Measurements from ENCODE around the gene PRSS27.

PRSS27 gene

DNA sequence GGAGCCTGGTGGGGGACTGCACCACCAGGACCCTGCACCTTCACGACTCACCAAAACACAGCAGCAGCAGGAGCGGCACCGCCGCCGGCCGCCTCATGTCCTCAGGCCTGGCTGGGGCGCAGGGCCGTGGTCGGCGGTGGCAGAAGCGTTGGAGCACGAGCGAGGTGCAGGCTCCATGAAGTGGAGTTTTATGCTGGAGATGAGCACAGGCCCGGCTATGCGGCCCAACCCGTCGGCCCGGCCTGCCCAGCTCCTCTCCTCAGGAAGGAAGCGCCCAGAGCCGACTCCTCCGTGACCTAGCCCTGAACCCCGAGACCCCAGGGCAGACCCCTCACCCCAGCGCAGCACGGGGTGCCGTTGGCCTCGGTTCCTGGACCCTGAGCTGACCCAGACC, at the start of gene PRSS27:
TSS of gene PRSS27 (minus strand) at position 161 of the 394 bp plus-strand sequence. CDS start at position 97, 64 bp downstream.
- Histone ChIP-seq H4K20me1 (ENCODE audit: control insufficient read depth, insufficient read depth, low read depth, low read length) (no peaks in the 10 kb centered on the region; the same call in 1 of the 2 replicates), H3K27ac (ENCODE audit: low read depth, low read length) (peak within 1 kb of the TSS; percentile 42), H3K4me1 (ENCODE audit: control insufficient read depth, low read length) (peaks cover 10% of the 10 kb centered on the region), H3K4me2 (ENCODE audit: low read length) (peak within 1 kb of the TSS; percentile 86), H3K9me2 (replicated peaks; ENCODE audit: control insufficient read depth, low read length) (no peaks in the 10 kb centered on the region), H3F3A (ENCODE audit: control insufficient read depth, insufficient read depth) (no peaks in the 10 kb centered on the region; the same call in 1 of the 2 replicates), H3K9me3 (ENCODE audit: control insufficient read depth, insufficient read depth, low read length) (no peaks in the 10 kb centered on the region), H3K27me3 (ENCODE audit: control insufficient read depth, low read length) (peaks cover 11% of the 10 kb centered on the region), H3K79me2 (ENCODE audit: control insufficient read depth, low read length) (no peaks in the 10 kb centered on the region), H3K36me3 (ENCODE audit: control insufficient read depth, low read length) (no peaks in the 10 kb centered on the region), H3K4me3 (ENCODE audit: low read length) (peak within 1 kb of the TSS; percentile 83)
- TF ChIP-seq, protein P1, sequence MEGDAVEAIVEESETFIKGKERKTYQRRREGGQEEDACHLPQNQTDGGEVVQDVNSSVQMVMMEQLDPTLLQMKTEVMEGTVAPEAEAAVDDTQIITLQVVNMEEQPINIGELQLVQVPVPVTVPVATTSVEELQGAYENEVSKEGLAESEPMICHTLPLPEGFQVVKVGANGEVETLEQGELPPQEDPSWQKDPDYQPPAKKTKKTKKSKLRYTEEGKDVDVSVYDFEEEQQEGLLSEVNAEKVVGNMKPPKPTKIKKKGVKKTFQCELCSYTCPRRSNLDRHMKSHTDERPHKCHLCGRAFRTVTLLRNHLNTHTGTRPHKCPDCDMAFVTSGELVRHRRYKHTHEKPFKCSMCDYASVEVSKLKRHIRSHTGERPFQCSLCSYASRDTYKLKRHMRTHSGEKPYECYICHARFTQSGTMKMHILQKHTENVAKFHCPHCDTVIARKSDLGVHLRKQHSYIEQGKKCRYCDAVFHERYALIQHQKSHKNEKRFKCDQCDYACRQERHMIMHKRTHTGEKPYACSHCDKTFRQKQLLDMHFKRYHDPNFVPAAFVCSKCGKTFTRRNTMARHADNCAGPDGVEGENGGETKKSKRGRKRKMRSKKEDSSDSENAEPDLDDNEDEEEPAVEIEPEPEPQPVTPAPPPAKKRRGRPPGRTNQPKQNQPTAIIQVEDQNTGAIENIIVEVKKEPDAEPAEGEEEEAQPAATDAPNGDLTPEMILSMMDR (IDR thresholded peaks at IDR 0.05; ENCODE audit: low read depth, low read length, poor library complexity, severe bottlenecking) = no peak
- no peak for TF ChIP-seq EZH2phosphoT487 (IDR thresholded peaks at IDR 0.05; ENCODE audit: borderline replicate concordance, low read length)

DNA sequence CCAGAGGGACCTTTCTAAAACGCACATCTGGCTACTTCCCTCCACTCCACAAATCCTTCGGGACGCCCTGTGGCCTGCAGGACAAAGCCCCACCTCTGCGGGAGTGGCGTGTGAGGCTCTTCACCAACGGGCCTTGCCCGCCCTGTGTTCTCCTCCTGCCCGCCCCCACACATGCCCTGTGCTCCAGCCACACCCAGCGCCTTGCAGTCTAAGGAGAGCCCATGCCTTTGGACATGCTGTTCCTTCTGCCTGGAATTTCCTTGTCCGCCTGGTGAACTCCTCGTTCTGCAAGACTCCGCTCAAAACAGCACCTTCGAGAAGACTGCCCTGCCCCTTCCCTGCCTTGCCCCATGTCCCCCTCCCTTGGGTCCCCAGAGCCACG, 49.6 kb upstream of the PRSS27 start:
- no peaks in the 10 kb centered on the region for H3K9me3 ChIP-seq (ENCODE audit: control insufficient read depth, insufficient read depth, low read length)
- H3K4me3 ChIP-seq (ENCODE audit: low read length) = no peak overlapping the region
- no peaks in the 10 kb centered on the region for H3K9me2 ChIP-seq (replicated peaks; ENCODE audit: control insufficient read depth, low read length)
- H3K36me3 ChIP-seq (ENCODE audit: control insufficient read depth, low read length) = peaks cover 99% of the 10 kb centered on the region
- no peaks in the 10 kb centered on the region for H3K27me3 ChIP-seq (ENCODE audit: control insufficient read depth, low read length)
- H3K27ac ChIP-seq (ENCODE audit: low read depth, low read length) = no peak overlapping the region
- TF ChIP-seq, protein P1 (IDR thresholded peaks at IDR 0.05; ENCODE audit: low read depth, low read length, poor library complexity, severe bottlenecking) = no peak
- no peak for TF ChIP-seq EZH2phosphoT487 (IDR thresholded peaks at IDR 0.05; ENCODE audit: borderline replicate concordance, low read length)
- H3K79me2 ChIP-seq (ENCODE audit: control insufficient read depth, low read length) = peaks cover 56% of the 10 kb centered on the region
- no peak overlapping the region for H3K4me2 ChIP-seq (ENCODE audit: low read length)
- H3F3A ChIP-seq (ENCODE audit: control insufficient read depth, insufficient read depth) = peaks cover 35% of the 10 kb centered on the region
- 0 out of 2 replicates have a peak, but pooled peaks cover under 1% of the 10 kb centered on the region for H4K20me1 ChIP-seq (ENCODE audit: control insufficient read depth, insufficient read depth, low read depth, low read length)
- no peaks in the 10 kb centered on the region for H3K4me1 ChIP-seq (ENCODE audit: control insufficient read depth, low read length)

DNA sequence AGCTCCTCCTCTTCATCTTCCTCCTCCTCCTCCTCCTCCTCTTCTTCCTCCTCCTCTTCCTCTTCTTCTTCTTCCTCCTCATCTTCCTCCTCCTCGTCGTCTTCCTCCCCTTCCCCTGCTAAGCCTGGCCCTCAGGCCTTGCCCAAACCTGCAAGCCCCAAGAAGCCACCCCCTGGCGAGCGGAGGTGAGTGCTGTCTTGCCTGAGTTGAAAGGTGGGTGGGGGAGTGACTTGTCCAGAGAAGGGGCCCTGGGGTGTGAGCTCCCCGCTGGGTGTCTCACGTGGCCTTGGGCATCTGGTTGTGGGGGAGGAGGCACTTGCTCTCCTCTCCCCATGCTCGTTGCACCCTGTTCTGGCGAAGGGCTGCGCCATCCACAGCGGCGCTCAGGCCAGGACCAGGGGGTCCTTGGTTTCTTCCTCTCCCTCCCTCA, 49.1 kb upstream of the PRSS27 start:
- Histone ChIP-seq H3K9me2 (replicated peaks; ENCODE audit: control insufficient read depth, low read length) (no peaks in the 10 kb centered on the region), H3F3A (ENCODE audit: control insufficient read depth, insufficient read depth) (peaks cover 32% of the 10 kb centered on the region), H4K20me1 (ENCODE audit: control insufficient read depth, insufficient read depth, low read depth, low read length) (0 out of 2 replicates have a peak, but pooled peaks cover 5% of the 10 kb centered on the region), H3K27me3 (ENCODE audit: control insufficient read depth, low read length) (no peaks in the 10 kb centered on the region), H3K4me3 (ENCODE audit: low read length) (no peak overlapping the region), H3K79me2 (ENCODE audit: control insufficient read depth, low read length) (peaks cover 58% of the 10 kb centered on the region), H3K9me3 (ENCODE audit: control insufficient read depth, insufficient read depth, low read length) (no peaks in the 10 kb centered on the region), H3K36me3 (ENCODE audit: control insufficient read depth, low read length) (peaks cover 99% of the 10 kb centered on the region), H3K4me1 (ENCODE audit: control insufficient read depth, low read length) (no peaks in the 10 kb centered on the region), H3K27ac (ENCODE audit: low read depth, low read length) (no peak overlapping the region), H3K4me2 (ENCODE audit: low read length) (no peak overlapping the region)
- no peak for TF ChIP-seq EZH2phosphoT487 (IDR thresholded peaks at IDR 0.05; ENCODE audit: borderline replicate concordance, low read length)
- TF ChIP-seq, protein P1 (IDR thresholded peaks at IDR 0.05; ENCODE audit: low read depth, low read length, poor library complexity, severe bottlenecking) = no peak

Measured in DOHH2 (cell line).